Large intestine (tissue), 3 donors: Measurements from ENCODE around the gene XPO6. TPM values are rescaled to one million over a fixed set of nuclear protein-coding genes. Genes with fewer than 3 reads are reported as not detected.

Experiments
- DNase-seq, 2 donors: peaks; one replicate each; pipeline versions ENCODE4 v3.0.0 to v3.0.0-alpha.2; 2013
- H3K27ac ChIP-seq: one replicate; pipeline ENCODE4 v1.5.1; 2013; ENCODE audit warnings: low read length
- H3K27me3 ChIP-seq: 2 replicates; pipeline ENCODE4 v1.6.1; 2013; ENCODE audit warnings: low read length; ENCODE audit not compliant: control insufficient read depth, insufficient read depth
- H3K36me3 ChIP-seq: 2 replicates; pipeline ENCODE4 v1.6.1; 2013; ENCODE audit warnings: low read length; ENCODE audit not compliant: control insufficient read depth, insufficient read depth
- H3K4me1 ChIP-seq: one replicate; pipeline ENCODE4 v1.6.1; 2013; ENCODE audit warnings: low read length; ENCODE audit not compliant: control insufficient read depth, insufficient read depth
- H3K4me3 ChIP-seq: one replicate; pipeline ENCODE4 v1.5.1; 2013; ENCODE audit warnings: low read length
- H3K9me3 ChIP-seq: one replicate; pipeline ENCODE4 v1.6.1; 2013; ENCODE audit warnings: mild to moderate bottlenecking, low read depth, low read length, moderate library complexity; ENCODE audit not compliant: control insufficient read depth
- WGBS: methylation state at CpG from one replicate; pipeline ENCODE4 v1.1.5; 2013; ENCODE audit warnings: low lambda C conversion rate; ENCODE audit not compliant: insufficient coverage; 5-methylcytosine and 5-hydroxymethylcytosine counted together
- polyA plus RNA-seq: library from polyadenylated mRNA; unstranded; fragments of 120-200 nt; gene quantifications from one replicate; pipeline ENCODE4 v1.2.1, GENCODE V29; 2013

The XPO6 gene
- polyA plus RNA-seq, 1 donor, result 63.4 TPM

GRCh38 chr16:28175715-28176114 lies 36.0 kb downstream of the XPO6 start:
- no peaks in the 10 kb centered on the region for H3K4me1 ChIP-seq
- WGBS, result no CpG with 5 or more reads among the region's 5 CpGs
- H3K36me3 ChIP-seq, result peaks cover 40% of the 10 kb centered on the region
- DNase-seq, result no peak
- no peaks in the 10 kb centered on the region for H3K27me3 ChIP-seq
- no peak overlapping the region for H3K27ac ChIP-seq
- no peaks in the 10 kb centered on the region for H3K9me3 ChIP-seq
- H3K4me3 ChIP-seq, result no peak overlapping the region

- peaks cover 43% of the 10 kb centered on the region for H3K36me3 ChIP-seq
- H3K4me3 ChIP-seq, result no peak overlapping the region
- WGBS, result no CpG with 5 or more reads among the region's 9 CpGs
- no peaks in the 10 kb centered on the region for H3K4me1 ChIP-seq
- H3K27ac ChIP-seq, result no peak overlapping the region
- no peak for DNase-seq
- no peaks in the 10 kb centered on the region for H3K9me3 ChIP-seq
- H3K27me3 ChIP-seq, result no peaks in the 10 kb centered on the region
Measured at GRCh38 chr16:28172336-28172735, 39.4 kb downstream of the XPO6 start.

GRCh38 chr16:28171816-28172215 lies 39.9 kb downstream of the XPO6 start:
- no peaks in the 10 kb centered on the region for H3K27me3 ChIP-seq

GRCh38 chr16:28168991-28169554 lies 42.7 kb downstream of the XPO6 start:
- Histone ChIP-seq H3K4me1 (no peaks in the 10 kb centered on the region), H3K9me3 (no peaks in the 10 kb centered on the region), H3K4me3 (no peak overlapping the region), H3K36me3 (peaks cover 56% of the 10 kb centered on the region), H3K27me3 (no peaks in the 10 kb centered on the region), H3K27ac (no peak overlapping the region)
- no CpG with 5 or more reads among the region's 6 CpGs for WGBS
- DNase-seq, result no peak

More at GRCh38 chr16:28171816-28172215, 39.9 kb downstream of the XPO6 start:
- Histone ChIP-seq H3K4me3 (no peak overlapping the region), H3K36me3 (peaks cover 48% of the 10 kb centered on the region), H3K9me3 (no peaks in the 10 kb centered on the region), H3K4me1 (no peaks in the 10 kb centered on the region), H3K27ac (no peak overlapping the region)
- DNase-seq, result no peak
- WGBS, result 100% methylated on average over 1 of the region's 2 CpGs

GRCh38 chr16:28167730-28168129 lies 44.0 kb downstream of the XPO6 start:
- Histone ChIP-seq H3K27ac (no peak overlapping the region), H3K4me1 (no peaks in the 10 kb centered on the region), H3K9me3 (no peaks in the 10 kb centered on the region), H3K27me3 (no peaks in the 10 kb centered on the region), H3K36me3 (peaks cover 51% of the 10 kb centered on the region), H3K4me3 (no peak overlapping the region)
- WGBS, result no CpG with 5 or more reads among the region's 3 CpGs
- no peak for DNase-seq

GRCh38 chr16:28167221-28167620 lies 44.5 kb downstream of the XPO6 start:
- Histone ChIP-seq H3K4me1 (no peaks in the 10 kb centered on the region), H3K36me3 (peaks cover 46% of the 10 kb centered on the region), H3K9me3 (no peaks in the 10 kb centered on the region), H3K27ac (no peak overlapping the region), H3K27me3 (no peaks in the 10 kb centered on the region), H3K4me3 (no peak overlapping the region)
- 94% methylated on average over 2 of the region's 7 CpGs for WGBS
- DNase-seq, result no peak

GRCh38 chr16:28166394-28167208 lies 45.2 kb downstream of the XPO6 start:
- 40% methylated on average over 1 of the region's 5 CpGs for whole genome bisulfite sequencing
- H3K27ac ChIP-seq, result no peak overlapping the region

GRCh38 chr16:28165598-28165997 lies 46.2 kb downstream of the XPO6 start:
- H3K36me3 ChIP-seq, result peaks cover 45% of the 10 kb centered on the region
- H3K27ac ChIP-seq, result no peak overlapping the region
- DNase-seq, result no peak
- no CpG with 5 or more reads among the region's 1 CpG for WGBS
- no peaks in the 10 kb centered on the region for H3K27me3 ChIP-seq
- no peaks in the 10 kb centered on the region for H3K9me3 ChIP-seq
- no peaks in the 10 kb centered on the region for H3K4me1 ChIP-seq
- no peak overlapping the region for H3K4me3 ChIP-seq

More at GRCh38 chr16:28166394-28167208, 45.2 kb downstream of the XPO6 start:
- no peak for DNase-seq
- Histone ChIP-seq H3K4me1 (no peaks in the 10 kb centered on the region), H3K9me3 (no peaks in the 10 kb centered on the region), H3K27me3 (no peaks in the 10 kb centered on the region), H3K36me3 (peaks cover 45% of the 10 kb centered on the region), H3K4me3 (no peak overlapping the region)

- WGBS, result no CpG with 5 or more reads among the region's 2 CpGs
- H3K27ac ChIP-seq, result no peak overlapping the region
Measured at GRCh38 chr16:28164140-28164539, 47.6 kb downstream of the XPO6 start.

GRCh38 chr16:28163699-28164098 lies 48.1 kb downstream of the XPO6 start:
- no peaks in the 10 kb centered on the region for H3K4me1 ChIP-seq
- no CpG with 5 or more reads among the region's 4 CpGs for WGBS
- H3K27ac ChIP-seq, result no peak overlapping the region

More at GRCh38 chr16:28164140-28164539, 47.6 kb downstream of the XPO6 start:
- no peak for DNase-seq
- Histone ChIP-seq H3K4me3 (no peak overlapping the region), H3K9me3 (no peaks in the 10 kb centered on the region), H3K4me1 (no peaks in the 10 kb centered on the region), H3K36me3 (peaks cover 38% of the 10 kb centered on the region), H3K27me3 (no peaks in the 10 kb centered on the region)

More at GRCh38 chr16:28163699-28164098, 48.1 kb downstream of the XPO6 start:
- H3K4me3 ChIP-seq, result no peak overlapping the region
- DNase-seq, result no peak
- no peaks in the 10 kb centered on the region for H3K27me3 ChIP-seq
- H3K9me3 ChIP-seq, result no peaks in the 10 kb centered on the region
- peaks cover 34% of the 10 kb centered on the region for H3K36me3 ChIP-seq
